Measurements from ENCODE around the gene DNAH12.
"Not testable (repeated sequence)": the region's sequence is repeated elsewhere in the genome, so short reads cannot be mapped to it uniquely, and the experiment has no call there.

The DNAH12 gene

GRCh38 chr3:57397175-57398026 lies 146.7 kb downstream of the DNAH12 start:
- DNase-seq = no peak

- no peak for DNase-seq
These were observed 150.2 kb downstream of the DNAH12 start for GRCh38 chr3:57393977-57394376.

- no peak for DNase-seq
These were observed 152.4 kb downstream of the DNAH12 start for GRCh38 chr3:57391767-57392166.

- DNase-seq = no peak
These were observed 154.9 kb downstream of the DNAH12 start for GRCh38 chr3:57389271-57389670.

- DNase-seq = no peak
These were observed 157.8 kb downstream of the DNAH12 start for GRCh38 chr3:57386307-57386706.

GRCh38 chr3:57385498-57385897 lies 158.6 kb downstream of the DNAH12 start:
- no peak for DNase-seq

- no peak for DNase-seq
These were observed 160.3 kb downstream of the DNAH12 start for GRCh38 chr3:57383838-57384237.

- DNase-seq = no peak
These were observed 160.7 kb downstream of the DNAH12 start for GRCh38 chr3:57383406-57383805.

GRCh38 chr3:57382933-57383332 lies 161.2 kb downstream of the DNAH12 start:
- no peak for DNase-seq

GRCh38 chr3:57370341-57370740 lies 173.8 kb downstream of the DNAH12 start:
- DNase-seq = no peak

- not testable (repeated sequence) for DNase-seq
These were observed 179.1 kb downstream of the DNAH12 start for GRCh38 chr3:57365089-57365488.

GRCh38 chr3:57356275-57356674 lies 187.9 kb downstream of the DNAH12 start:
- not testable (repeated sequence) for DNase-seq

- DNase-seq = no peak
These were observed 189.4 kb downstream of the DNAH12 start for GRCh38 chr3:57354768-57355167.

GRCh38 chr3:57350271-57350670 lies 193.9 kb downstream of the DNAH12 start:
- no peak for DNase-seq

GRCh38 chr3:57339071-57339642 lies 205.0 kb downstream of the DNAH12 start:
- not testable (repeated sequence) for DNase-seq

GRCh38 chr3:57338272-57339070 lies 205.7 kb downstream of the DNAH12 start:
- DNase-seq = not testable (repeated sequence)

GRCh38 chr3:57335283-57335938 lies 208.7 kb downstream of the DNAH12 start:
- DNase-seq = no peak

- no peak for DNase-seq
These were observed 213.0 kb downstream of the DNAH12 start for GRCh38 chr3:57331078-57331610.

- DNase-seq = not testable (repeated sequence)
These were observed 217.6 kb downstream of the DNAH12 start for GRCh38 chr3:57326498-57326897.

GRCh38 chr3:57314204-57314603 lies 229.9 kb downstream of the DNAH12 start:
- DNase-seq = no peak

GRCh38 chr3:57309769-57310360 lies 234.3 kb downstream of the DNAH12 start:
- no peak for DNase-seq

GRCh38 chr3:57303520-57303919 lies 240.6 kb downstream of the DNAH12 start:
- not testable (repeated sequence) for DNase-seq
